NCI-H69 (cell line): ENCODE measurements around the gene TIPIN.
A peak's percentile ranks its signal among the peaks of the same experiment; 100 is the strongest.
"Not testable (repeated sequence)": the region's sequence is repeated elsewhere in the genome, so short reads cannot be mapped to it uniquely, and the experiment has no call there.

Experiments
- DNase-seq: peaks from one replicate; lab custom pipeline; 2025; lab: John Stamatoyannopoulos, UW

Gene TIPIN

DNA sequence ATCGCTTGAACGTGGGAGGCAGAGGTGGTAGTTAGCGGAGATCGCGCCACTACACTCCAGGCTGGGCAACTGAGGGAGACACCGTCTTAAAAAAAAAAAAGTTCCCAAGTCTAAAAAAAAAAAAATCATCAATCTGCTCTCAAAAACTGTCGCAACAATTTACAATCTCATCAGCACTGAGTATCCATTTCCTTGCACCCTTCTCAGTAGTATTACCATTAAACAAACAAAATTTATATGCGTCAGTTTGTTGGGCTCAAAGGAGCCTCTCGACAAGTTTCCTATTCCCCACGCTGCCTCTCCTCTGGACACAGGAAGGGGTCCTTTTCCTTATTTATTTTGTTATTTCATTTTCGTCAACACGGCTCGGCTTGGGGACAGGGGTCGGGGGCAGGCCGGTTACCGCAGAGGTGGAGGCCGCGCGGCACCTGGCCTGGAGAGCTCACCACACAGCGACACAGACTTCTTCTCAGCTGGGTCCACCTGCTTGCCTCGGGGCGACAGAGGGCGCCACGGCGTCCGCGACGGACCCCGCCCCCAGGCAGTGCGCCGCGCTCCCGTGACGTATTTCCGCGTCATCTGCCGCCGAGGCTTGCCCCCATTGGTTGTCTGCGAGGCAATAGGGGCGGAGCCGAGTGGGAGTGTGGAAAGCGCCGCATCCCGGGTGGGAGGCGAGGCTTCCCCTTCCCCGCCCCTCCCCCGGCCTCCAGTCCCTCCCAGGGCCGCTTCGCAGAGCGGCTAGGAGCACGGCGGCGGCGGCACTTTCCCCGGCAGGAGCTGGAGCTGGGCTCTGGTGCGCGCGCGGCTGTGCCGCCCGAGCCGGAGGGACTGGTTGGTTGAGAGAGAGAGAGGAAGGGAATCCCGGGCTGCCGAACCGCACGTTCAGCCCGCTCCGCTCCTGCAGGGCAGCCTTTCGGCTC, 30.0 kb upstream of the TIPIN start, which contains the start of gene MAP2K1:
Gene MAP2K1, plus strand, starts transcription at position 709 of the 920 bp plus-strand sequence. CDS start 436 bp downstream, outside the sequence.
- DNase-seq = peak; percentile 99

DNA sequence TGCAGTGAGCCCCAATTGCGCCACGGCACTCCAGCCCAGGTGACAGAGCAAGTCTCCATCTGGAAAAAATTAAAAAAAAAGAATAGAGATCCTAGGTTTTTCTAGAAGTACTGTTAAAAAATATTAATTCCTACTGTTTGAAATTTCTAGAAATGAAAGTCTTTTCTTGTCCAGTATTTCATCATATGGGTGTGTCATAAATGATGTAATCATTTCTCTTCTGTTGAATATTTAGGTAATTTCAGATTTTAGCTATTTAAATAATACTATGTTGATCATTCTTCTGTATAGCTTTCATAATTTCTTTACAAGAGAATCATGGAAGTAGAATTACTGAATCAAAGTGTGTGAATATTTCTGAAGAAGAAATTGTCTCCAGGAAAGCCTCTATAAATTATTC, 24.9 kb upstream of the TIPIN start:
- not testable (repeated sequence) for DNase-seq

DNA sequence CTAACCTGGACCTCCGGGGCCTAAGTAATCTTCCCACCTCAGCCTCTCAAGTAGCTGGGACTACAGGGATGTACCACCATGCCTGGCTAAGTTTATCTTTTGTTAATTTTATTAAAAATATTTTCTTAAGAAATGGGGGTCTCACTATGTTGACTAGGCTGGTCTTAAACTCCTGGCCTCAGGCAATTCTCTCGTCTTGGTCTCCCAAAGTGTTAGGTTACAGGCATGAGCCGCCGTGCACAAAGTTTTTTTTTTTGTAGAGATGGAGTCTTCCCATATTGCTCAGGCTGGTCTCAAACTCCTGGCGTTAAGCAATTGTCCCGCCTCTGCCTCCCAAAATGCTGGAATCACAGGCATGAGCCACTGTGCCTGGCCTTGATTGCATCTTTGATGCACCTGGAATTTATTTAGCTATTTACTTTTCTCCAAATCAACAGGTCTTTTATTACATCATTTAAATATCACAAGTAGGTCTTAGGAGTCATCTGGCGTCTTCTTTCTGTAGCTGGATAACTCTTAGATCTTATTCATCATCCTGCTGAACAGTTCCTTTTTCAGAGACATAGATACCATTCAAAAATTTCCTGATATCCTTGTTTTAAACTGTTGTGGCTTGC, 22.4 kb upstream of the TIPIN start:
- no peak for DNase-seq

DNA sequence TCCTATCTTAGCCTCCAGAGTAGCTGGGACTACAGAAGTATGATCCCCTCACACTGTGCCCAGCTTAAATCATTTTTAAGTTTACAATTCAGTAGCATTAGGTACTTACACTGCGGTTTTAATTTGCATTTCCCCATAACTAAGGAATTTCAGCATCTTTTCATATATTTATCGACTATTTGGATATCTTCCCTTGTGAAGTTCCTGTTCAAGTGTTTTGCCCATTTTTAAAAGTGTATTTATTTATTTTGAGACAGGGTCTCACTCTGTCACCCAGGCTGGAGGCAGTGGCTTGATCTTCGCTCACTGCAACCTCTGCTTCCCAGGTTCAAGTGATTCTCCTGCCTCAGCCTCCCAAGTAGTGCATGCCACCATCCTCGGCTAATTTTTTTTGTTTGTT, 17.7 kb upstream of the TIPIN start:
- no peak for DNase-seq

DNA sequence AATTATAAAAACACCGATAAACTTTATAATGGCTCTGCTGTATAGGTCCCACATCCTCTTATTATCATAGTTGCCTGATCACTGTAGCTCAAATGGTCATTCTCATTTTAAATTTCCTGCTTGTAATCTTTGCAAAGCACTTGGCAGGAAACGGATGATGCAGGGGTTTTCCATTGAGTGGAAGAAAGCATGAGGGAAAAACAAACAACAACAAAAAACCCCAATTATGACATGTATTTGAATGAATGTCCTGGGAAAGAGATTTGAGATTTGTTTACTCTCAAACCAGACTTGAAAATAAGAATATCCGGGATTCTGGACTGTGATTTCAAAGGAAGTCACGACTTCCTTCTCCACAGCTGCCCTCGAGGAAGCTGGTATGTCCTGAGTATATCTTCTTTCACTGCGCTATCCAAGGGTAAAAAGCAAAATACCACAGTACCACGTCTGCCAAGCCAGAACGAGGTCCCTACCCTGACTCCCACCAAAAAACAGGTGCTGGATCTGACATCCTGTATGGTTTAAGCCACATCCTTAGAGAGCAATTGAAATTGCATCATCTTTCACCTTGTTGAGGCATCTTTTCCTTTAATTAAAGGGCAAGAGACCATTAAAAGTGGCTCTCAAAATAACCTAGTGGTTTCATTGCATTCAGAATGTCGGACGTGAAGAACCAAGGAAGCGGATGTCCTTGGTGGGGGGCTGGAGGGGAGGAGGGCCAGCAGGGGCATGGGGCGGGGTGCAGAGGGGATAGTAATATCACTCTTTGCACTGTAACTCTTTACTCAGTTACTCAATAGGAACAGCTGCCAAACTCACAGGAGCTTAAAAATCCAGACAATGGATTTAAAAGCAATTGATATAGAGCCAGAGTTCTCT, 13.5 kb upstream of the TIPIN start:
- DNase-seq = peak; percentile 62

DNA sequence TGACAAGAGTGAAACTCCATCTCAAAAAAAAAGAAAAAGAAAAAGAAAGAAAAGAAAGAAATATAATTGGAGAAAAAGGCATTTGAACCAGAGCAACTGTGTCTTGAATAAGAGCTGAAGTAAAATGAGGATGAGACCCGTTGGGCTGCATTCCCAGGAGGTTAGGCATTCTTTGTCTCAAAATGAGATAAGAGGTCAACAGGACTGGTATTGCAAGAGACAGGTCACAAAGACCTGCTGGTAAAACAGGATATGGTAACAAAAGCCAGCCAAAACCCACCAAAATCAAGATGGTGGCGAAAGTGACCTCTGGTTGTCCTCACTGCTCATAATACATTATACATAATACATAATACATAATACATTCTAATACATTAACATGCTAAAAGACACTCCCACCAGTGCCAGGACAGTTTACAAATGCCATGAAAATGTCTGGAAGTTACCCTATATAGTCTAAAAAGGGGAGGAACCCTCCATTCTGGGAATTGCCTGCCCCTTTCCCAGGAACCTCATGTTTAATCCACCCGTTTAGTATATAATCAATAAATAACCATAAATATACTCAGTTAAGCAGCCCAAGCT, 8.6 kb upstream of the TIPIN start:
- DNase-seq = no peak

DNA sequence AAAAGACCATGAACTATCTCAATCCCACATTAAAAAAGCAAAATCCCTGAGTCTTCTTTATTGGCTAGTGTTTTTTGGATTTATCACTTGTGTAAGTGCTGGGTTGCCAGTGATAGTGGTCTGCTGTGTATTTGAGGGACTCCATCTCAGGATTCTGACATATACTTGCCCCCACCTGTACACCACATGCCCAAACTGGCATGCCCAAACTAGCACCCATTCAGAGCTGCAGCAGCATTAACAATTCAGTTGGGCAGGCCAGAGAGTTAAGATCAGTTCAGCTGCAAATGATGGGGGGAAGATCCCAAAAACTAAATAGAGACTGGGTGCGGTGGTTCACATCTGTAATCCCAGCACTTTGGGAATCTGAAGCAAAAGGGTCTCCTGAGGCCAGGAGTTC, 6.3 kb upstream of the TIPIN start:
- DNase-seq = no peak

DNA sequence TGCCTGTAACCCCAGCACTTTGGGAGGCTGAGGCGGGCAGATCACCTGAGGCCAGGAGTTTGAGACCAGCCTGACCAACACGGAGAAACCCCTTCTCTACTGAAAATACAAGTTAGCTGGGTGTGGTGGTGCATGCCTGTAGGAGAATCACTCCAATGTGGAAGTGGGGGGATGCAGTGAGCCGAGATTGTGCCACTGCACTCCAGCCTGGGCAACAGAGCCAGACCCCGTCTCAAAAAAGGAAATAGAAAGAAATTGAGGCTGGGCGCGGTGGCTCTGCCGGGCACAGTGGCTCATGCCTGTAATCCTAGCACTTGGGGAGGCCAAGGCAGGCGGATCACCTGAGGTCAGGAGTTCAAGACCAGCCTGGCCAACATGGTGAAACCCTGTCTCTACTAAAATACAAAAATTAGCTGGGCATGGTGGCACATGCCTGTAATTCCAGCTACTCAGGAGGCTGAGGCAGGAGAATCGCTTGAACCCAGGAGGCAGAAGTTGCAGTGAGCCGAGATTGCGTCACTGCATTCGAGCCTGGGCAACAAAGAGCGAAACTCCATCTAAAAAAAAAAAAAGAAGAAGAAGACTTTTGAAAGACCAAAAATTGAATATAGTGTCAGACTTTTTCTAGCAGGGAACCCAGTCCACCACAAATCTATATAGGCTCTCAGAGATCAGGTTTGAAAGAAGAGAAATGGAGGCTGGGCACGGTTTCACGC, 5.4 kb upstream of the TIPIN start:
- not testable (repeated sequence) for DNase-seq

DNA sequence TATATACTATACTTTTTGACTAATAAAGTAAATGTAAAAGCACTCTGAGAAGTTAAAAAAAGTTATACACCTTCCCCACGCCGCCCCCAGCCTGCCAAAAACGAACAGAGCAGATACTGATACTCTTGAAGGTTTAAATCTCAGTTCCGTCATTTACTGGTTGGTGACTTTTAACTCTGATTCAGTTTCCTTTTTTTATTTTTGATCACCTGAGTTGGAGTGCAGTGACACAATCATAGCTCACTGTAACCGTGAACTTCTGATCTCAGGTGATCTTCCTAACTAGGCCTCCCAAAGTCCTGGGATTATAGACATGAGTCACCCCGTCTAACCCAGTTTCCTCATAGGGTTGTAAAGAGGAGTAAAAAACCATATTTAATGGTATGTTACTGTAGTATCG, 3.3 kb upstream of the TIPIN start:
- no peak for DNase-seq

DNA sequence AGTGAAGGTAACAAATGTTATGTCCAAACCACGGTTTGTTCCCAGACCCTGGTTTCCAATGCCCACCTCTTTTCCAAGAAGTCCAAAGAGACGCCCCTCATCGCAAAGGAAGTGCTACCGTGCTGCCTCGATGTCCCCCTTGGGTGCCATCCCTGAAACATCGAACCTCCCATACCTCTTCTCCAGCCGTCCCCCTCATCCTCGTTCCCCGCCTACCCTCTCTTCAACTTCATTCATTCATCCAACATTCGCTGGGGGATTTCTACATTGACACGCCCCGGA, 467 bp downstream of the TIPIN start:
- no peak for DNase-seq

DNA sequence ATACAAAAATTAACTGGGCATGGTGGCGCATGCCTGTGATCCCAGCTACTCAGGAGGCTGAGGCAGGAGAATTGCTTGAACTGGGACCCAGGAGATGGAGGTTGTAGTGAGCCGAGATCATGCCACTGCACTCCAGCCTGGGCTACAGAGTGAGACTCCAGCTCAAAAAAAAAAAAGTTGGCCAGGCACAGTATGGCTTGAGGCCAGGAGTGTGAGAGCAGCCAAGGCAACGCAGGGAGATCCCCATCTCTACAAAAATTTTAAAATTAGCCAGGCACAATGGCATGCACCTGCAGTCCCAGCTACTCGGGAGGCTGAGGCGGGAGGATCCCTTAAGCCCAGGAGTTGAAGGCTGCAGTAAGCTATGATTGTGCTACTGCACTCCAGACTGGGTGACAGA, 8.0 kb downstream of the TIPIN start:
- not testable (repeated sequence) for DNase-seq

DNA sequence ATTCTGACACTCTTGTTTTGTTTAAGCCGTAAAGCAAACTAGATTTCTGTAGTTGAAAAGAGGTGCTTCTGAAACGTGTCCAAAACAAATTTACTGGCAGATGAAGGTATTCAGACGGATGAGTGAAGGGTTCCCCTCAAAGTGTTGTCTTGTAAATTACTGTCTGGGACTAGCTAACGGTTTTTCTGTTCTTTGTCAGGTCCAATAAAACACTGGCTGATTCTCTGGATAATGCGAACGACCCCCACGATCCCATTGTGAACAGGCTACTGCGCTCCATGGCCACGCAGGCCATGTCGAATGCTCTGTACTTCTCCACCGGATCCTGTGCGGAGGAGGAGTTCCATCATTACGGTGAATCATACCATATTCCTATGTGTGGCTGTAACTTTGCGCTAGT, 27.7 kb downstream of the TIPIN start:
- no peak for DNase-seq

DNA sequence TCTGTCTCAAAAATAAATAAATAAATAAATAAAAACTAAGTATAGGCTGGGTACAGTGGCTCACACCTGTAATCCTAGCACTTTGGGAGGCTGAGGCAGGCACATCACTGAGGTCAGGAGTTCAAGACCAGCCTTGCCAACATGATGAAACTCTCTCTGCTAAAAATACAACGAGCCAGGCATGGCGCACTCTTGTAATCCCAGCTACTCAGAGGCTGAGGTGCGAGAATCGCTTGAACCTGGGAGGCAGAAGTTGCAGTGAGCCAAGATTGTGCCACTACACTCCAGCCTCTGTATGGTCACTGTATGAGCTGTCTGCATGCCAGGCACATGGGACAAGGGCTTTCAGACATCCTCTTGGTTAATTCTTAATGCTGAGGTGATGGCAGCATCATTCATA, 28.7 kb downstream of the TIPIN start:
- DNase-seq = no peak

DNA sequence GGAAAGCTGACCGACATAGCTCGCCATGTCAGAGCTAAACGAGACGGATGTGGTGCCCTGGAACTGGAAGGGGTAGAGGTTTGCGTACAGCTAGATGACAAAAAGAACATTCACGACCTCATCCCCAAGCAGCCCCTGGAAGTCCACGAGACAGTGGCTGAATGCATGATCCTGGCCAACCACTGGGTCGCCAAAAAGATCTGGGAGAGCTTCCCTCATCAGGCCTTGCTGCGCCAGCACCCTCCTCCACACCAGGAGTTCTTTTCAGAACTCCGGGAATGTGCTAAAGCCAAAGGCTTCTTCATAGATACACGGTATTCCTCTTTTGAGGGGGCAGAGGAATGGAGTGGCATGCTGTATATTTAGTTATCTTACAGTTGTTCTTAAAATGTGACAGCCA, 30.4 kb downstream of the TIPIN start:
- no peak for DNase-seq

DNA sequence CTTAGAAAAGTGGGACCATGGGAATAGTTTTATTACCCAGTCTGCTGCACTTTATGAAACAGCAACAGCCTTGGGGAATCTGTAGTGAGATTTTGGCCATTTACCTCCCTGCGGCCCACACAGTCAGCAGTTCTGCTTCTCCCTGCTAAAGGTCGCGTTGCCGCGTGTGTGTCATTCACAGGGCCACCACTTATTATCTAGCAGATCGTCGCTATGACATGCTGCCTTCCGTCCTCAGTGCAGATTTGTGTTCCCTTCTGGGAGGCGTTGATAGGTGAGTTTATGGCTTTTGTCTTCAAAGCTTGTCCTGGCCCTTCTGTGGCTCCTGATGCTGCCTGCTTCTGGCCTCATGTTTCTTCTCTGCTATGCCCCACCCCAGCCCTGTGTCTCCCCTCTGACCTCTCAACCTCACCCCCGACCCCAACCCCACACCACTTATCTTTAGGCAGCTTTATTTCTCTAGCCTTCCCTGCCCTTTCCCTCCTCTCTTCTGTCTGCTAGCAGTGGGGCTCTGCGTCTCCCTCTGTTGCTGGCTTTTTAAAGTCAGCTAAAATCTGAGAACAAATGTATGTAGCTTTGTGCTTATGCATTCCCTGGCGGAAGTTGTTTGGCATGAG, 33.1 kb downstream of the TIPIN start:
- no peak for DNase-seq

DNA sequence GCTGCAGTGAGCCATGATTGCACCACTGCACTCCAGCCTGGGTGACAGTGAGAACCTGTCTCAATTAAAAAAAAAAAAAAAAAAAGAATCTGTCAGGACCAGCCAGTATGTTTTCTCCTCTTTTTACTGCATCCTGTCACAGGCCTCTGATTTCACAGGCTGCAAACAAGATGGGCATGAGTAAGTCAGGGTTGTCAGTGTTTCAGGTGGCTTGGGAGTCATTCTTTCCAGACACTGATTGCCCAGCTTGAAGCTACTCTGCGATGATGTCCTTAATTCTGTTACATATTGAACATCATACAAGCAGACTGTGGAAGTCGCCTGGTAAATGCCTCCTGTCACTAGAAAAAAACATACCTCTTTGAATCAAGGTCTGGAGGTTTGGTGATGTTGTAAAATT, 44.3 kb downstream of the TIPIN start:
- DNase-seq = no peak

DNA sequence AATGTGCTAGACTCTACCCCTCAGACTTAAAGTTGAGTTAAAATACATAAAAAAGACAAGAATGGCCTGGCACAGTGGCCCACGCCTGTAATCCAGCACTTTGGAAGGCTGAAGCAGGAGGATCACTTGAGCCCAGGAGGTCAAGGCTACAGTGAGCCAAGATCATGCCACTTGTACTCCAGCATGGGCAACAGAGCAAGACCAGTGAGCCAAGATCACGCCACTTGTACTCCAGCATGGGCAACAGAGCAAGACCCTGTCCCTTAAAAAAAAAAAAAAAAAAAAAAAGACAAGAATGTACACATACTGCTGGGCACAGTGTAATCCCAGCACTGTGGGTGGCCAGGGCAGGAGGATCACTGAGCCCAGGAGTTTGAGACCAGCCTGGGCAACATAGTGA, 45.7 kb downstream of the TIPIN start:
- no peak for DNase-seq

DNA sequence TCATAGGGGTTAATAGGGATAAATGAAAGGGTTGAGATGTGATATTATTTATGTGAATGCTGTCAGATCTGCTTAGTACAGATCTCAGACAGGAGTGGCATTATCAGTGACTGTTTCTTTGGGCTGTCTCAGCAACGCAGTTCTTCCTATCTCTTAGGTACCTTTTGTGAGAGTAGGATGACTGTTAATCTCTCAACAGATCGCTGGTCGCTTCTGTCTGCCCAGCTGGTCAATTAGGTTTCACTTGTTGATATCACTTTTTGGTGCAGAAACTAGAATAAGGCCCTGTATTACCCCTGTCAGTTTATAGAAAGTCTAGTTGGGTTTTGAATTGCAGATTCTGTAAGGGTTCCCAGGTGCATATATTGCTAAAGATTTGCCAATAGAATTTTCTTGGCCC, 46.7 kb downstream of the TIPIN start:
- no peak for DNase-seq

DNA sequence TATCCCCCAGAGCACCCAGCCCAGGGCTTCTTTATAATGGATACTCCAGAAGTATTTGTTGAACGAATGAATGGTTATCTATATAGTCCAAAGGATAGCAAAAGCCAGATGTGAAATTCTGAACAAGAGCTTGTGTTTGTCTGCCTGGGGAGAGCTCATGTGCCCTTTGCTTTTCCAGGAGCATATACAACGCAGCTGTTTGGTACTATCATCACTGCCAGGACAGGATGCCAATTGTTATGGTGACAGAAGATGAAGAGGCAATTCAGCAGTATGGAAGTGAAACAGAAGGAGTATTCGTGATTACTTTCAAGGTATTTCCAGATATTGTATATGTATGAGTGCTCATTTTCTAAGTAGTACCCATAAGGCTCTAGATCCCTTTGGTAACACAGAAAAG, 48.0 kb downstream of the TIPIN start:
- DNase-seq = no peak

DNA sequence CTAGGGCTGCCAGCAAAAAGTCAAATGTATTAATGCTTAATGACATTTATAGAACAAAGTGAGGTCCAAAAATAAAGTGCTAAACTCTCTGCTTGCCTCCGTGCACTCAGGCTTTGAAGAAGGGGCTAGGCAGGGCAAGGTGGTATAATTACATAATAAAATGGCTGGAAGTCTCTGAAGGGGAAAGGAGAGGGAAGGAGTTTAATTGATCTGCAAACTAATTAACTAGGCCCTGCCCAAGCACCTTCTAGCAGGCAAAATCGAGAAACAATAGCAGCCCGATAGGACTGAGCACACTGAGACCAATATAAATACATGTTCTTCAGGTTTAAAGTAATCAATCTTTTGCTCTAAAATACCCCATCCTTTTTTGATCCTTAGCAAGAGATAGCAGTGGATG, 50.1 kb downstream of the TIPIN start:
- DNase-seq = peak; percentile 88

DNA sequence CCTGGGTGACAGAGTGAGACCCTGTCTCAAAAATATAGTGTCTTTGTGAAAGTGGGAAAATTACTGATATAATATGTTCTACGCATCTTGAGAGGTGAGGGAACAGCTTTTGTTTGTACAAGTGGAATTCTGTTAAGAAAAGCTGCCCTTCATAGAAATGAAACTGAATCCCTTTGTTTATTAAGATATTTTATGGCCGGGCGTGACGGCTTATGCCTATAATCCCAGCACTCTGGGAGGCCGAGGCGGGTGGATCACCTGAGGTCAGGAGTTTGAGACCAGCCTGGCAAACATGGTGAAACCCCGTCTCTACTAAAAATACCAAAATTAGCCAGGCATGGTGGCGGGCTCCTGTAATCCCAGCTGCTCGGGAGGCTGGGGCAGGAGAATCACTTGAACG, 52.1 kb downstream of the TIPIN start:
- peak; percentile 60 for DNase-seq
